Uterus (tissue), 4 donors: ENCODE data around the gene TDP1. TPM values are rescaled to one million over a fixed set of nuclear protein-coding genes. Genes with fewer than 3 reads are reported as not detected.

Experiments
- DNase-seq, 2 donors: peaks; one replicate each; pipeline ENCODE4 v3.0.0-alpha.2; 2019 to 2020
- H3K27ac ChIP-seq, 2 donors: fragments of 200-600 bp; sonication (generic); 1 replicate in 1 of 2; 2 replicates in 1 of 2; pipeline ENCODE4 v1.5.1; 2016 to 2018
- H3K27me3 ChIP-seq, 2 donors: fragments of 200-600 bp; sonication (generic); one replicate each; pipeline ENCODE4 v1.5.1; 2018 to 2019; ENCODE audit warnings: control low read depth in 1 of 2
- H3K36me3 ChIP-seq, 2 donors: fragments of 200-600 bp; sonication (generic); one replicate each; pipeline ENCODE4 v1.5.1; 2019; ENCODE audit warnings: control low read depth in 1 of 2
- H3K4me1 ChIP-seq, 2 donors: fragments of 200-600 bp; sonication (generic); one replicate each; pipeline ENCODE4 v1.5.1; 2018 to 2019; ENCODE audit warnings: control low read depth in 1 of 2
- H3K4me3 ChIP-seq, 2 donors: fragments of 200-600 bp; sonication (generic); 1 replicate in 1 of 2; 2 replicates in 1 of 2; pipeline ENCODE4 v1.5.1; 2018 to 2019; ENCODE audit warnings: mild to moderate bottlenecking in 1 of 2
- H3K9me3 ChIP-seq, 2 donors: fragments of 200-600 bp; sonication (generic); one replicate each; pipeline ENCODE4 v1.5.1; 2019; ENCODE audit warnings: control low read depth in 1 of 2
- CTCF ChIP-seq, 4 experiments: fragments of 200-600 bp in 2 of 4; fragments of 450-650 bp in 2 of 4; sonication (generic) in 2 of 4; IDR thresholded peaks; one replicate each; pipeline ENCODE4 v1.5.1; 2016 to 2019; ENCODE audit warnings: antibody characterized with exemption in 4 of 4, mild to moderate bottlenecking in 2 of 4, moderate library complexity in 1 of 4
- POLR2A ChIP-seq, 2 donors: fragments of 450-650 bp; IDR thresholded peaks; one replicate each; pipeline ENCODE4 v1.6.1; 2016; ENCODE audit warnings: antibody characterized with exemption in 2 of 2, mild to moderate bottlenecking in 1 of 2, moderate library complexity in 1 of 2
- intact Hi-C: fragments of 100-400 bp; cut with DNase I; formaldehyde crosslinking; loops from one replicate; pipeline ENCODE4 v1.15.1; 2023; ENCODE audit warnings: low total_unique reads
- total RNA-seq, 4 donors: library from RNA; depleted of rRNA in 3 of 4; stranded (reverse); fragments of >200 nt in 3 of 4; gene quantifications; one replicate each; pipeline versions ENCODE4 v1.1.0 to v1.2.4, GENCODE V29; 2014 to 2023
- donor health status: DM: yes; HTN: yes; CAD: no.

Gene TDP1
- total RNA-seq, 4 donors from 2014 or later = 1.3 to 30.8 (median 9.8) TPM

GRCh38 chr14:90034156-90034555 lies 78.4 kb downstream of the TDP1 start:
- H3K9me3 ChIP-seq = no peaks in the 10 kb centered on the region
- intact Hi-C loops = no loop called here
- H3K27me3 ChIP-seq = no peaks in the 10 kb centered on the region
- no peak overlapping the region for H3K4me3 ChIP-seq
- no peaks in the 10 kb centered on the region for H3K36me3 ChIP-seq
- no peak for DNase-seq
- H3K27ac ChIP-seq = no peak overlapping the region
- TF ChIP-seq CTCF (IDR thresholded peaks at IDR 0.05) (no peak), POLR2A (IDR thresholded peaks at IDR 0.05) (no peak)
- no peaks in the 10 kb centered on the region for H3K4me1 ChIP-seq

- Histone ChIP-seq H3K4me1 (no peaks in the 10 kb centered on the region), H3K27ac (no peak overlapping the region), H3K4me3 (no peak overlapping the region), H3K27me3 (no peaks in the 10 kb centered on the region), H3K9me3 (no peaks in the 10 kb centered on the region), H3K36me3 (no peaks in the 10 kb centered on the region)
- TF ChIP-seq POLR2A (IDR thresholded peaks at IDR 0.05) (no peak), CTCF (IDR thresholded peaks at IDR 0.05) (no peak)
- intact Hi-C loops = no loop called here
- DNase-seq = no peak
These were observed 79.3 kb downstream of the TDP1 start for GRCh38 chr14:90034835-90035525.

GRCh38 chr14:90039253-90040010 lies 83.7 kb downstream of the TDP1 start:
- TF ChIP-seq CTCF (IDR thresholded peaks at IDR 0.05) (no peak), POLR2A (IDR thresholded peaks at IDR 0.05) (no peak)
- DNase-seq = no peak
- H3K9me3 ChIP-seq = no peaks in the 10 kb centered on the region
- no peak overlapping the region for H3K27ac ChIP-seq
- no peaks in the 10 kb centered on the region for H3K27me3 ChIP-seq
- H3K4me1 ChIP-seq = no peaks in the 10 kb centered on the region
- intact Hi-C loops = no loop called here
- no peaks in the 10 kb centered on the region for H3K36me3 ChIP-seq
- H3K4me3 ChIP-seq = no peak overlapping the region

- DNase-seq = no peak
- intact Hi-C loops = no loop called here
- Histone ChIP-seq H3K27ac (no peak overlapping the region), H3K36me3 (no peaks in the 10 kb centered on the region), H3K4me3 (no peak overlapping the region), H3K4me1 (no peaks in the 10 kb centered on the region), H3K27me3 (no peaks in the 10 kb centered on the region), H3K9me3 (no peaks in the 10 kb centered on the region)
- TF ChIP-seq POLR2A (IDR thresholded peaks at IDR 0.05) (no peak), CTCF (IDR thresholded peaks at IDR 0.05) (no peak)
These were observed 84.7 kb downstream of the TDP1 start for GRCh38 chr14:90040411-90040810.

- intact Hi-C loops = no loop called here
- H3K4me1 ChIP-seq = no peaks in the 10 kb centered on the region
- H3K4me3 ChIP-seq = no peak overlapping the region
- no peaks in the 10 kb centered on the region for H3K27me3 ChIP-seq
- H3K36me3 ChIP-seq = no peaks in the 10 kb centered on the region
- DNase-seq = no peak
- no peak for TF ChIP-seq CTCF (IDR thresholded peaks at IDR 0.05)
- no peak for TF ChIP-seq POLR2A (IDR thresholded peaks at IDR 0.05)
- H3K9me3 ChIP-seq = no peaks in the 10 kb centered on the region
- H3K27ac ChIP-seq = no peak overlapping the region
These were observed 86.9 kb downstream of the TDP1 start for GRCh38 chr14:90042496-90043252.
